ENCODE results near the gene HIP1. TPM values are rescaled to one million over a fixed set of nuclear protein-coding genes. Genes with fewer than 3 reads are reported as not detected.

Gene HIP1
- total and polyA plus RNA-seq, 2 of the 13 experiments (the other 11 are each of a cell fraction or from before 2014, with no cell fraction given), result 4.5 to 6.2 TPM

DNA sequence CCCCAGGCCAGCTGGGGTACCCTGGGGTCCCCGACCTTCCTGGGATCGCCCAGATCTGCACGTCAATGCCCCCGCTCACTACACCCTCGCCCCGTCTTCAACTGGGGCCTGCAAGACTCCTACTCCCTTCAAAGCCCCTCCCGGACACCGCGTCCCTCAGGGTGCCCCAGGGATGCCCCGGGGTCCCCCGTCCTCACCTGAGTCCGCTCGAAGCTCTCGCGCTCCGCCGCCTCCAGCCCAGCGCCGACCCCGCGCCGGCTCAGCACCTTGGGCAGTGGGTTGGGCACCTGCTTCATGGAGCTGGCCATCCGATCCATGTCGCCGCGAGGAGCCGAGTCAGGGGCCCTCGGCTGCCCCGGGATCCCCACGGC lies at the start of gene HIP1 (continued):
- TF ChIP-seq STAT5B (CRISPR knock-in tag; IDR thresholded peaks at IDR 0.05), result 0 out of 2 replicates have a peak, but pooled peaks have one; percentile 67
- TF ChIP-seq ZNF546 (CRISPR knock-in tag; conservative IDR thresholded peaks at IDR 0.05), result 0 out of 2 replicates have a peak, but pooled peaks have one; percentile 30
- TF ChIP-seq, protein P1, sequence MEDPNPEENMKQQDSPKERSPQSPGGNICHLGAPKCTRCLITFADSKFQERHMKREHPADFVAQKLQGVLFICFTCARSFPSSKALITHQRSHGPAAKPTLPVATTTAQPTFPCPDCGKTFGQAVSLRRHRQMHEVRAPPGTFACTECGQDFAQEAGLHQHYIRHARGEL (CRISPR knock-in tag; IDR thresholded peaks at IDR 0.05), result no peak
- TF ChIP-seq ZNF615 (CRISPR knock-in tag; IDR thresholded peaks at IDR 0.05; ENCODE audit: borderline replicate concordance), result no peak
- peak; percentile 54; the same call in 1 of the 2 replicates for TF ChIP-seq ZNF225 (CRISPR knock-in tag; IDR thresholded peaks at IDR 0.05)
- no peak for TF ChIP-seq NAIF1 (CRISPR knock-in tag; IDR thresholded peaks at IDR 0.05; ENCODE audit: borderline replicate concordance)
- TF ChIP-seq, protein P2, sequence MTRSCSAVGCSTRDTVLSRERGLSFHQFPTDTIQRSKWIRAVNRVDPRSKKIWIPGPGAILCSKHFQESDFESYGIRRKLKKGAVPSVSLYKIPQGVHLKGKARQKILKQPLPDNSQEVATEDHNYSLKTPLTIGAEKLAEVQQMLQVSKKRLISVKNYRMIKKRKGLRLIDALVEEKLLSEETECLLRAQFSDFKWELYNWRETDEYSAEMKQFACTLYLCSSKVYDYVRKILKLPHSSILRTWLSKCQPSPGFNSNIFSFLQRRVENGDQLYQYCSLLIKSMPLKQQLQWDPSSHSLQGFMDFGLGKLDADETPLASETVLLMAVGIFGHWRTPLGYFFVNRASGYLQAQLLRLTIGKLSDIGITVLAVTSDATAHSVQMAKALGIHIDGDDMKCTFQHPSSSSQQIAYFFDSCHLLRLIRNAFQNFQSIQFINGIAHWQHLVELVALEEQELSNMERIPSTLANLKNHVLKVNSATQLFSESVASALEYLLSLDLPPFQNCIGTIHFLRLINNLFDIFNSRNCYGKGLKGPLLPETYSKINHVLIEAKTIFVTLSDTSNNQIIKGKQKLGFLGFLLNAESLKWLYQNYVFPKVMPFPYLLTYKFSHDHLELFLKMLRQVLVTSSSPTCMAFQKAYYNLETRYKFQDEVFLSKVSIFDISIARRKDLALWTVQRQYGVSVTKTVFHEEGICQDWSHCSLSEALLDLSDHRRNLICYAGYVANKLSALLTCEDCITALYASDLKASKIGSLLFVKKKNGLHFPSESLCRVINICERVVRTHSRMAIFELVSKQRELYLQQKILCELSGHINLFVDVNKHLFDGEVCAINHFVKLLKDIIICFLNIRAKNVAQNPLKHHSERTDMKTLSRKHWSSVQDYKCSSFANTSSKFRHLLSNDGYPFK (CRISPR knock-in tag; IDR thresholded peaks at IDR 0.05; ENCODE audit: borderline replicate concordance), result peak; percentile 46; the same call in 1 of the 2 replicates
- no peak for TF ChIP-seq RFXANK (CRISPR knock-in tag; IDR thresholded peaks at IDR 0.05)
- TF ChIP-seq, protein P3, sequence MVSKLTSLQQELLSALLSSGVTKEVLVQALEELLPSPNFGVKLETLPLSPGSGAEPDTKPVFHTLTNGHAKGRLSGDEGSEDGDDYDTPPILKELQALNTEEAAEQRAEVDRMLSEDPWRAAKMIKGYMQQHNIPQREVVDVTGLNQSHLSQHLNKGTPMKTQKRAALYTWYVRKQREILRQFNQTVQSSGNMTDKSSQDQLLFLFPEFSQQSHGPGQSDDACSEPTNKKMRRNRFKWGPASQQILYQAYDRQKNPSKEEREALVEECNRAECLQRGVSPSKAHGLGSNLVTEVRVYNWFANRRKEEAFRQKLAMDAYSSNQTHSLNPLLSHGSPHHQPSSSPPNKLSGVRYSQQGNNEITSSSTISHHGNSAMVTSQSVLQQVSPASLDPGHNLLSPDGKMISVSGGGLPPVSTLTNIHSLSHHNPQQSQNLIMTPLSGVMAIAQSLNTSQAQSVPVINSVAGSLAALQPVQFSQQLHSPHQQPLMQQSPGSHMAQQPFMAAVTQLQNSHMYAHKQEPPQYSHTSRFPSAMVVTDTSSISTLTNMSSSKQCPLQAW (CRISPR knock-in tag; IDR thresholded peaks at IDR 0.05), result no peak
- TF ChIP-seq NRL (CRISPR knock-in tag; IDR thresholded peaks at IDR 0.05; ENCODE audit: borderline replicate concordance), result peak; percentile 49; the same call in 1 of the 2 replicates
- TF ChIP-seq, protein P4, sequence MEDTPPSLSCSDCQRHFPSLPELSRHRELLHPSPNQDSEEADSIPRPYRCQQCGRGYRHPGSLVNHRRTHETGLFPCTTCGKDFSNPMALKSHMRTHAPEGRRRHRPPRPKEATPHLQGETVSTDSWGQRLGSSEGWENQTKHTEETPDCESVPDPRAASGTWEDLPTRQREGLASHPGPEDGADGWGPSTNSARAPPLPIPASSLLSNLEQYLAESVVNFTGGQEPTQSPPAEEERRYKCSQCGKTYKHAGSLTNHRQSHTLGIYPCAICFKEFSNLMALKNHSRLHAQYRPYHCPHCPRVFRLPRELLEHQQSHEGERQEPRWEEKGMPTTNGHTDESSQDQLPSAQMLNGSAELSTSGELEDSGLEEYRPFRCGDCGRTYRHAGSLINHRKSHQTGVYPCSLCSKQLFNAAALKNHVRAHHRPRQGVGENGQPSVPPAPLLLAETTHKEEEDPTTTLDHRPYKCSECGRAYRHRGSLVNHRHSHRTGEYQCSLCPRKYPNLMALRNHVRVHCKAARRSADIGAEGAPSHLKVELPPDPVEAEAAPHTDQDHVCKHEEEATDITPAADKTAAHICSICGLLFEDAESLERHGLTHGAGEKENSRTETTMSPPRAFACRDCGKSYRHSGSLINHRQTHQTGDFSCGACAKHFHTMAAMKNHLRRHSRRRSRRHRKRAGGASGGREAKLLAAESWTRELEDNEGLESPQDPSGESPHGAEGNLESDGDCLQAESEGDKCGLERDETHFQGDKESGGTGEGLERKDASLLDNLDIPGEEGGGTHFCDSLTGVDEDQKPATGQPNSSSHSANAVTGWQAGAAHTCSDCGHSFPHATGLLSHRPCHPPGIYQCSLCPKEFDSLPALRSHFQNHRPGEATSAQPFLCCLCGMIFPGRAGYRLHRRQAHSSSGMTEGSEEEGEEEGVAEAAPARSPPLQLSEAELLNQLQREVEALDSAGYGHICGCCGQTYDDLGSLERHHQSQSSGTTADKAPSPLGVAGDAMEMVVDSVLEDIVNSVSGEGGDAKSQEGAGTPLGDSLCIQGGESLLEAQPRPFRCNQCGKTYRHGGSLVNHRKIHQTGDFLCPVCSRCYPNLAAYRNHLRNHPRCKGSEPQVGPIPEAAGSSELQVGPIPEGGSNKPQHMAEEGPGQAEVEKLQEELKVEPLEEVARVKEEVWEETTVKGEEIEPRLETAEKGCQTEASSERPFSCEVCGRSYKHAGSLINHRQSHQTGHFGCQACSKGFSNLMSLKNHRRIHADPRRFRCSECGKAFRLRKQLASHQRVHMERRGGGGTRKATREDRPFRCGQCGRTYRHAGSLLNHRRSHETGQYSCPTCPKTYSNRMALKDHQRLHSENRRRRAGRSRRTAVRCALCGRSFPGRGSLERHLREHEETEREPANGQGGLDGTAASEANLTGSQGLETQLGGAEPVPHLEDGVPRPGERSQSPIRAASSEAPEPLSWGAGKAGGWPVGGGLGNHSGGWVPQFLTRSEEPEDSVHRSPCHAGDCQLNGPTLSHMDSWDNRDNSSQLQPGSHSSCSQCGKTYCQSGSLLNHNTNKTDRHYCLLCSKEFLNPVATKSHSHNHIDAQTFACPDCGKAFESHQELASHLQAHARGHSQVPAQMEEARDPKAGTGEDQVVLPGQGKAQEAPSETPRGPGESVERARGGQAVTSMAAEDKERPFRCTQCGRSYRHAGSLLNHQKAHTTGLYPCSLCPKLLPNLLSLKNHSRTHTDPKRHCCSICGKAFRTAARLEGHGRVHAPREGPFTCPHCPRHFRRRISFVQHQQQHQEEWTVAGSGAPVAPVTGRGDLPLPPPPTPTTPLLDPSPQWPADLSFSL (CRISPR knock-in tag; IDR thresholded peaks at IDR 0.05), result no peak
- no peak for TF ChIP-seq HNRNPK (IDR thresholded peaks at IDR 0.05; ENCODE audit: low read depth, low read length, poor library complexity, severe bottlenecking)
- no peak for TF ChIP-seq ZNF703 (CRISPR knock-in tag; IDR thresholded peaks at IDR 0.05; ENCODE audit: borderline replicate concordance)
- TF ChIP-seq CREB1 (IDR thresholded peaks at IDR 0.05), result no peak
- no peak for TF ChIP-seq CREB1 (CRISPR knock-in tag; IDR thresholded peaks at IDR 0.05)
- no peak for TF ChIP-seq ZNF660 (CRISPR knock-in tag; IDR thresholded peaks at IDR 0.05; ENCODE audit: borderline replicate concordance, low read depth)
- TF ChIP-seq ZNF772 (CRISPR knock-in tag; IDR thresholded peaks at IDR 0.05), result no peak
- peak; percentile 30; the same call in 1 of the 2 replicates for TF ChIP-seq KAT7 (CRISPR knock-in tag; IDR thresholded peaks at IDR 0.05; ENCODE audit: borderline replicate concordance)
- no peak for TF ChIP-seq ETV5 (CRISPR knock-in tag; IDR thresholded peaks at IDR 0.05; ENCODE audit: borderline replicate concordance)

Data from HepG2 (cell line).